Measurements from ENCODE around the gene LIMS2.

Gene LIMS2

DNA sequence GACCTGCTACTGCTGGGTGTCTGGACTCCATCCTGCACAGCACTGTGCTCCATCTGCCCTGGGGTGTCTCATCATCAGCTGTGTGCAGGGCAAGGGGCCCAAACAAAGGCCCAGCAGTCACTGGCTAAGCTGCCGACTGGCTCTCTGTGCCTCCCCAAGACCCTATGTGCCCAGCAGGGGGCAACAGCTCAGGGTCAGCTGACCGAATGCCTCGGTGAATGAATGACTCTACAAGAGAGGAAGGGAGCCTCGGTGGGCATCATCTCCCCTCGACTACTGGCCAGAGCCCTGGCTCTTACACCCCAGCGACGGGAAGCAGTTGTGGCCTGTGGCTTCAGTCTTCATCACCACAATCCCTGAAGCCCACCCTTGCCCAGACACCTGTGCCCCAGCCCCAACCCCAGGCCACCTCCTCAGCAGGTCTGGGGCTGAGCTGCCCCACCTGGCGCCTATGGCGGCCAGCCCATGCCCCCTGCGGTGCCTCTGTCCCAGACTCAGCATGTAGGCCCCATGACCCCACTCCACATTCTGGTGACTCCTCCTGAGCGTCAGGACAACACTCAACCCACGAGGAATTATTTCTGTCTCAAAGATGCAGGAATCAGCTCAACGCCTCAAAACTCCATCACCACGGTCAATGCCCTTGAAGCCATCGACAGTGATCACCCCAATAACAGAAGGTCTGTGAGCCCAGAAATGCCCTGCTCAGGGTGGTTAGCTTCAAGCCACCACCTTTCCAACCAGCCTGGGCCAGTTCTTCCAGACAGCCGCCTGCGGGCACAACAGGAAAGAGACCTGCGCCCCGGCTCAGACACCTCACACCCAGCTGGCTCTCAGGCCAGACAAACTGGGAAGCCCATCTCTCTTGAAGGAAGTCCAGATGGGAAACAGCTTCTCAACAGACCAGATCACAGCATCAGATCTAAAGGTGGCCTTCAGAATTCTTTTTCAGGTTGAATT, 31.0 kb downstream of the LIMS2 start:
- no peak for DNase-seq

DNA sequence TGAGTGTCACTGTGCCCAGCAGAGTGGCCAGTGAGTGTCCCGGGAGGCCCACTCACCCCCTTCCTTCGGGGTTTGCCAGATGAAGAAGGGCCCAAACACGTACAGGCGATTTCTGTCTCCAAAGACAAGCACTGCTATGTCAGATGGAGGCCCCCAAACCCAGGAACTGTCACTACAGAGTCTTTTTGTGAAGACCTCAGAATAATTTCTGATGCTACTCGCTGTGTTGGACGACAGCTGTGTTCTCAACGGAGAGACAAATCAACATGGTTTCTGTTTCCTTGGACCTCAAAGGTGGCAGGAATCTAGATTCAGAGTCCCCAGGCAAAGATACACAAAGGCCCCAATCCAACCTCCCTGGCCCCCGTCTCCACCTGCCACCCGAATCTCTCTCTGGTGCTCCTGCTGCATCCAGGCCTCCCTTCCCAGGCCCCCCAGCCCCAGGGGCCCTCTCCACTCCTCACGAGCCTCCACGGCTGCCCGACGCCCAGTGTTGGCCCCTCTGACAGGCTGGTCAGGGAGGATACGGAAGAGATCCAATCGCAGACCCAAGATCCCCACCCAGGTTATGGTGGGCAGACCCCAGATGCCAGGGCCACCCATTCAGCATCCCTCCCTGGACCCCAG, 31.8 kb downstream of the LIMS2 start:
- no peak for DNase-seq

DNA sequence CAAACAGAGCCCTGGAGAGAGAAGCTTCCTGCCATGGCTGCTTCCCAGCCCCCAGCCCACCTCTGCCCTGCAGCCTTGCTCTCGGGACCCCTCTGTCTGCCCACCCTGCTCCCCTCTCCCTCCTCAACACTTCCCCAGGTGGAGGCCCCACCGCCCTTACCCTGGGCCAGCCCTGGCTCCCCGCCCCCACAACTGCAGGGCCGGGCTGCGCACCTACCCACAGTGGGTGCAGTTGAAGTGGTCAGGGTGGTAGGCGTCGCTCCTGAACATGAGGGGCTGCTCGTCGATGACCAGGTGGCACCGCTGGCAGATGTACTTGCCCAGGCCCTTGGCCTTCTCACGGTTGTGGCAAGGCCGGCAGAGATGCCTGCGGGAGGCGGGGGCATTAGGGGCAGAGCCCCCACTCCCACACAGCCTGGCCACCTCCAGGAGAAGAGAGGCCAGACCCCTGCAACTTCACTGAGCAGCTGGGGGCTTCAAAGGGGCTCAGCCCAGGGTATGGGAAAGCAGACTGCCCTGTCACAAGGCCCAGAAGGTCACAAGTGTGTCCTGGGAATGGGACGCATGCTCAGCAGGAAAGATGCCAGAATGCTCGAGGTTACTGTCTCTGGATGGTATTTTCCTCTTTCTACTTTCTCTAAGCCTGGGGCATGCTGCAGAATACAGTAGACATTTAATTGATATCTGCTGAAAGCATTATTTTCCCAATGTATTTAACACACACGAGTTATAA, 32.5 kb downstream of the LIMS2 start:
- DNase-seq, result no peak

DNA sequence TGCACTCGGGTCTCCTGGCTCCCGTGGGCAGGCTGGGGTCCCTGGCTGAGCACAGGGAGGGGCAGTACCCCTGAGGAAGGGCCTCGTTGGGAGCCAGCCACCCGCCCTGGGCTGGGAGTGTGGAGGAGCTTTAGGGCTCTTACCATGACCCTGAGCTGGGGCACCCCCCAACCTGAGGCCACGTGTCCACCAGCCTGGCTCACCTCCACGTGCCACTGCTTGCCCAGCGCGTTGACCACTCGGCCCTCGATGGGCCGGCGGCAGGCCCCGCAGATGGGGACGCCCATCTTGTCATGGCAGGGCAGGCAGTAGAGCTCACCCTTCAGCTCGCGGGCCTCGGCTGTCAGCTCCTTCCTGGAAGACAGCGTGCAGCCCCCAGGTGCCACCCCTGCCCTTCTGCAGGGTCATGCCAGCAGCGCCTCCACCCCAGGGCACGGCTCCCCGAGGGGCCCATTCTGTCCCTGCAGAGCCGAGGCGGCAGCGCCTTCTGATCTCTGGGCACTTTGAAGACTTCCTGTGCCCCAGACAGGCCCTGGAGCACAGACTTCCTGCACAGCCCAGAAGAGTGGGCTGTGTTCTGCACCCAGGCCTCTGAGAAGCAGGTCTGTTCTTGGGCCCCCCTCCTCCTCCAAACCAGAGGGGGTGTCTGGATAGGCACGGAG, 33.4 kb downstream of the LIMS2 start:
- DNase-seq, result no peak

DNA sequence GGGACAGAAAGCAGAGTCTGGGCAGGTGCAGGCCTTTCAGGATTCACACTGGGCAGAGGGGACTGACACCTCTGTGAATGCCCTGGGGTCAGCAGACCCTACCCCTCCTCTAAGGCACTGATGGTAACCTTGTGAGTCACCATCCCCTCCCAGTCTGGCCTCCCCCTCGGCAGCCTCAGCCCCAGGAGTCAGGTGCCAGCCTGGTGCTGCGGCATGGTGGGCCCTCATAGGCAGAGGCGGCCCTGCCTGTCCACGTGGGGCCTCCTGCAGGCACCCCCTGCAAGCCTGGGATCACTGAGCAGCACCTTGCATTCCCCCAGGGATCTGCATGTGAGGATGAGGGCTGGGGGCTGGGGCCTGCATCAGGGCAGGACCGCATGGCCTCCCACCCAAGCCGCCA, 34.2 kb downstream of the LIMS2 start:
- no peak for DNase-seq

DNA sequence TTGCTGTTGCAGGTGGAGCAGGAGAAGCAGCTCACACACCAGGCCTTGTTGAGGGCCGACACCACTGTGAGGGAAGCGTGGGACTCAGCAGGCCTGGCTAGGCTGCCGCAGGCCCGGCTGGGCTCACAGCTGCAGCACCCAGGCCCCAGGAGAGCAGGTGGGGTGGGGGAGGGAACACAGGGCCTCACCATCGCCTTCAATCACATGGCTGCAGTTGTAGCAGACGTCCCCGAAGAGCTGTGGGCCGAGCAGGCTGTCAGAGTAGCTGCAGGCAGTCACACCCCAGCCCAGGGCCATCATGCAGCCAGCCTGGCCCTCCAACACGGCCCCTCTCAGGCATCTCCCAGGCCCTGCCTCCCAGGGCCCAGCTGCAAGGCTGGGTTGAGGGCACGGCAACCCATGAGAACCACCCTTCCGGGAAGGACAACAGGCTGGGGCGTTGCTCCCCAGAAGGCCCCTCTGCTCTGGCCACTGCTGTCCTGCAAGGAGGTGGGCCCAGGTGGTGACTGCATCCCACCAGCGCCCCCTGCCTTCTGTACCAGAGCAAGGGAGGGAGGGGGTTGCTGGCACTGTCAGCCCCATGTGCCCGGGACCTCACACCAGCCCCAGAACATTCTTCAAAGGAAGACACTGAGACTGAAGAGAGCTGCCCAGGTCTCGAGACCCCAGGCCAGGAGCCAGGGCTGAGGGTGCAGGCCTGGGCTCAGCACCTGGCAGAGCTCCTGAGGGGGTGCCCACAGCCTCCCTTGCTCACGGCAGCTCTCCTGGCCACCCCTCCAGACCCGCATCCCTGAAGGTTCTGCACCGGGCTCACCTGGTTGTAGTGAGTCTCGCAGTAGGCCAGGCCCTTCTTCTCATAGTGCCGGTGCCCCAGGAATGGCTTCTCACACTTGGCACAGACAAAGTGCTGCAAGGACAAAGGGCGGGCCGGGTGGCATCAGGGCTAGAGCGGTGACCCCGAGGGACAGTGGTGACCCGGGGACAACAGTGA, 35.0 kb downstream of the LIMS2 start:
- no peak for DNase-seq

DNA sequence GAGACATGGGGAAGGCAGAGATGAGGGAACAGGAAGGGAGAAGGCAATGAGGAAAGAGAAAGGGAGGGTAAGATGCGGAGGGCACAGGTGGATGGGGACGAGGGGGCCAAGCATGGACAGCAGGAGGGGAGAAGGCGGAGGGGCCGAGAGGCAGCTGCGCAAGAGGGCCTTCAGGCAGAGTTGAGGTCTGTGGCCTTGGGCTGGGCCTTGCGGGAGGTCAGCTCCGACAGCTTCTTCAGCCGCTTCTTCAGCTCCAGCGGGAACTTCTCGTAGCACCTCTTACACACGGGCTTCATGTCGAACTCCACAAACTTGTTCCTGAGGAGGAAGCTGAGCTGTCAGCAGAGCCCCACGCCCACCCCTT, 36.2 kb downstream of the LIMS2 start:
- no peak for DNase-seq

DNA sequence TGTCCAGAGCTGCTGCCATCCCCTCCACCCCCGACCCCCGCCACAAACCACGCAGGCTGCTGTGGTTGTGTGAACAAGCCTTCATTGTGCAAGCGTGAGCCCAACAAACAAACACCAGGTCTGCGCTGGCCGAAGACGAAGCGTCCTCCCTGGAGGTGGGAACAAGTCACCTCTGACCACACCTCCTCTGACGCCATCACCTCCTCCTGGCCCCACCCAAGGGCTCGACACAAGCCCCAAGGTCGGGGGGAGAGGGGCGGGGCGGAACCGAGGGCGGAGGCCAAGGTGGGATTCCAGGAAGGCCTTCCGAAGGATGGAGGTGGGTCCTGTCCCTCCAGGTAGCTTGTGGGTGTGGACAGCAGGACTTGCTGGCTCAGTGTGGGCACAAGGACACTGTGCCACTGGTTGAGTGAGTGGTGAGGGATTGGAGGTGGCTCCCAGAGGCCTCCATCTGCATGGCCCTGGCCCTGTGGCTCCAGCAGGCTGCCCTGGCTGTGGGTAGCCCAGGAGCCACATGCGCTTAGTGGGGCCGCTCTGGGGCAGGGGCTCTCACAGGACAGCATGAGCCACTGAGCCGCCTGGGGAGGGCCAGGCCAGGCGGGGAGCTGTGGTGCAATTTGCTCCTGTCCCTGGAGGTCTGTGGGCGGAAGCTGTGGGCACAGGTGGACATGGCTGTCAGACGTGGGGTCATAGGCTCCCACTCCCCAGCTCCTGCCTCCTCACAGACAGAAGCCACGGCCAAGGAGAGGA, 36.8 kb downstream of the LIMS2 start:
- no peak for DNase-seq

DNA sequence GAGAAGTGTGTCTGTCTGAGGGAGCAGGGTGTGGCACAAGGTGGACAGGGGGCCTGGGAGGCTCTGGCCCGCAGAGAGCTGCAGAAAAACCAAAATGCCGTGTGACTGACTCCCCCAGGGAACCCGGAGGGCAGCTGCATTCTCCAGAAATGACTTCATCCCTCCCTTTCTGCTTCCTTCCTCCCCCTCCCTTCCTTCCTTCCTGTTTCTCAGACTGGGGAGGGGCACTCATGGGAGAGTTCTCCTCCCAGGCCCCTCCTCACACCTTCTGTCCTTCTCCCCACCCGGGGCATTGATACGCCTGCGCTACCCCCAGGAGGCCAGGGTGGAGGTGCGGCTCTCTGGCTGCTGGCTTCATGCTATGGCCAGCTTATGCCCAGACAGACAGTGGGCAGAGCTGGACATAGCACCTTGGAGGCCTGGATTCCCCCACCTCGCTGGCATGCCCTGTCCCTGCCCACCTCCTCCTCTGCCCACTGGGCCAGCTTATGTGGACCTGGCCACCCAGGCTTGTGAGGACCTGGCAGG, 37.5 kb downstream of the LIMS2 start:
- no peak for DNase-seq

DNA sequence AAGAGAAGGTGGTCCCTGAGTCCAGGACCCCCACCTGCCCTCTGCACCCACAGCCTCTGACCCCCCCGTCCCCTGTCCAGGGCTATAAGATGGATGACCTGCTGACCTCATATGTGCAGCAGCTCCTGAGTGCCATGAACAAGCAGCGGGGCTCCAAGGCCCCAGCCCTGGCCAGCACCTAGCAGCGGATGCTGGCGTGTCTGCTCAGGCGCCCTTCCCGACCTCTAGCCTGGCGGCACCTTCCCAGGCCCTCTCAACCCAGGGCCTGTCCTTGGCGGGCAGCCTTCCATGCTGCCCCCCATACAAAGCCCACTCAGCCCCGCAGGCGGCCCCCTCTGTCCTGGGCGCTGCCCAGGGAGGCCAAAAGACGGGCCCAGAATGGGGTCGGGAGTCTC, 38.1 kb downstream of the LIMS2 start:
- DNase-seq, result no peak

DNA sequence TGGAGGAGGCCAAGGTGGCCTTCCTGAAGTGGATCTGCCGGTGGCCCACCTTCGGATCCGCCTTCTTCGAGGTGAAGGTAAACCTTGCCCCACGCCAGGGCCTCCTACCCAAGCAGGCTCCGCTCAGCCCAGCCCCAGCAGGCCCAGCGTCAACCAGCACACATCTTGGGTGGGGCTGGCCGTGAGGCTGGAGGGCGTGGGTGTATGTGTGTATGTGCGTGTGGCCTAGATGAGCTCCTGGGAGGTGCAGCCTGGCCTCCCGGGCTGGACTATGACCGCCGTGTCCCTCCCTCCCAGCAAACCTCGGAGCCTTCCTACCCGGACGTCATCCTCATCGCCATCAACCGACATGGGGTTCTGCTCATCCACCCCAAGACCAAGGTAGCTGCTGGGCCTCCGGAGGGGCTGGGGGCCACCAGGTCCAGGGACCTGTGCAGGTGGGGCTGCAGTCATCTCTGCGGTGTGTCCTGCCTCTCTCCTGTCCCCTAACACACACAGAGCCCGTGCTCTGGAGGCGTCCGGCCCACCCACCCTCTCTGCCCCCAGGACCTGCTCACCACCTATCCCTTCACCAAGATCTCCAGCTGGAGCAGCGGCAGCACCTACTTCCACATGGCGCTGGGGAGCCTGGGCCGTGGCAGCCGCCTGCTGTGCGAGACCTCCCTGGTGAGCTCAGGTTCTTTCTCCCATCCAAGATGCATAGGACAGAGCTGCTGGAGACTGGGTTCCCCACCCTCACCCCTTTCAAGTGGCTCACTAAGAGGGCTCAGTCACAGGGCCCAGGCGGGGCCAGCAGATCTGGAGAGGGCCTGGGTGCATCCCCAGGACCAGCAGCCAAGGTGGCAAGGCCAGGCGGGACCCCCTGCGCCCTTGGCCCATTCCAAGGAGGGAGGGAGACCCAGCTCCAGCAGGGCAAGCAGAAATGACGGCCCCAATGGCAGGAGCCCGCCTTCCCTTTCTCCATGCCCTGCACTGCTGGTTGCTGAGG, 38.8 kb downstream of the LIMS2 start:
- no peak for DNase-seq

DNA sequence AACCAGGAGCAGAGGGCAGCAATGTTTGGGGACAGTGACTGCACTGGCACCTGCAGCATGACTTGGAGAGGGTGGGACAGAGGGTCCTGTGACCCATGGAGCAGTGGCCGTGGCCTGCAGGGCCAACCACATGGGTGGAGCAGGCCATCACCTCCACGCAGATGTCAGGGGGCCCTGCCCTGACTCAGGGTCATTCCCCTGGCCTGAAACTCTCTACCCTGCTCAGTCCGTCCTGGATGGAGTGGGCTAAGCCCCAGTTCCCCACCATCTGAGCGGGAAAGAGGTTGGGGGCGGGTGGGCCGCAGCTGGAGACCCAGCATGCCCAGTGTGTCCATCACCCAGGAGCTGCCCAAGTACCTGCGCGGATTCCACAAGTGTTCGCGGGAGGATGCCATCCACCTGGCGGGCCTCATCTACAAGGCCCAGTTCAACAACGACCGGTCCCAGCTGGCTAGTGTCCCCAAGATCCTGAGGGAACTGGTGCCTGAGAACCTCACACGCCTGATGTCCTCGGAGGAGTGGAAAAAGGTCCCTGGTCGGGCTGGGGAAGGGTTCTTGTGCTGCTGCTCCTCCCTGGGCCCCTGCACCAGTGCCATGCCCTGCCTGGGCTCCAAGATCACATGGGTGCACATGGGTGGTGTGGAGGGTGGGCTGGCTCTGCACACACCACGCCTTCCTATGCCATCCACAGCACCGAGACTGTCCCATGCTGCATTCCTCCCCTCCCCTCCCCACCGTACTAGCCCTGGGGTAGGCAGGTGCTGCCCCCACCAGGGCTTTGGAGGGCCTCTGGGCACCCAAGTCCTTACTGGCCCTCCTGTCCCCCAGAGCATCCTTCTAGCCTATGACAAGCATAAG, 39.7 kb downstream of the LIMS2 start:
- no peak for DNase-seq

DNA sequence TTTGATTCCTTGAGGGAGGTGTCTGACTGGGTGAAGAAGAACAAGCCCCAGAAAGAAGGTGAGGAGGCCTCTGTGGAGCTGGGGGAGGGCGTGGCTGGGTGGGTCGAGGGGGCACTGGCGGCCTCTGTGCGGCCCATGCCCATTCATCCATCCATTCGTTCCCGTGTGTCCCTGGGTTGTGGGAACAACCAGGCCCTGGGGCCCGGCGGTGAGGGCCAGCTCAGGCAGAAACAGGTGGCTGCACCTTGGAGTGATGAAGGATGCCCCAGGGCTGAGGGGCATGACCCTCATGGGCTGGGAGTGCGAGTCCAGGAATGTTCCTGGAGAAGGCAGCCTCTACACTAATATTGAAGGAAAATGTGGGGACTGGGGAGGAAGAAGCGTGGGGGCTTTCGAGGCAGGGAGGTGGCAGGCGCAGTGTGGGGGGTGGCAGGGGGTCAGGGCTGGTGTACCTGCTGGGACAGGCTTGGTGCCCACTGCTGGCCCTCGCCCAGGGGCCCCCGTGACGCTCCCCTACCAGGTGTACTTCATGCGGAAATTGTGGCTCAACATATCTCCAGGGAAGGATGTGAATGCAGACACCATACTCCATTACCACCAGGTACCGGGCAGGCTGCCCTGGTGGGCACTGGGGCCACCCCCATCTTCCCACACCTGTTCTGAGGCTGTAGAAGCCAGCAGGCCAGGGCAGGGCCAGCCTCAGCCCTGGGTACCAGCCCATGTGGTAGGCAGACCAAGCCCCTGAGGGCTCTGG, 40.5 kb downstream of the LIMS2 start:
- DNase-seq, result no peak

DNA sequence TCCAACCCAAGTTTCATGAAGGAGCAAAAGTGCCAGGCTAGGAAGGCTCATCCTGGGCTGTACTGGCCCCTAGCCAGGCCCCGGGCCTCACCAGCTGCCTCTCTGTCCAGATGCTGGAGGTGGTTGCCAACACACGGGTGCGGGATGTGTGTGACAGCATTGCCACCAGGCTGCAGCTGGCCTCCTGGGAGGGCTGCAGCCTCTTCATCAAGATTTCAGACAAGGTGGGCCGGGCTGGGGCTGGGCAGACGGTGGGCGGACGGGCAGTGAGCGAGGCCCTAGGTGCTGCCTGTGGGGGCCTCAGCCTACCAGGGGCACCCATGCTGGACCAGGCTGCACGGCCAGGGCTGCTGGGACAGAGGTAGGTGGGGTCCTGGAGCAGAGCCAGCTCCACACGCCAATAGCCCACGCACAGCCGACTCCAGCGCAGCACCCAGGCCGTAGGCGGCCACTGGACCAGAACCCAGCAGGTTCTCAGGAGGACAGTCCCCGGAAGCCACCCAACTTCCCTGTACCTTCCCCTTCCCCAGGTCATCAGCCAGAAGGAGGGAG, 41.2 kb downstream of the LIMS2 start:
- DNase-seq, result peak; percentile 33

DNA sequence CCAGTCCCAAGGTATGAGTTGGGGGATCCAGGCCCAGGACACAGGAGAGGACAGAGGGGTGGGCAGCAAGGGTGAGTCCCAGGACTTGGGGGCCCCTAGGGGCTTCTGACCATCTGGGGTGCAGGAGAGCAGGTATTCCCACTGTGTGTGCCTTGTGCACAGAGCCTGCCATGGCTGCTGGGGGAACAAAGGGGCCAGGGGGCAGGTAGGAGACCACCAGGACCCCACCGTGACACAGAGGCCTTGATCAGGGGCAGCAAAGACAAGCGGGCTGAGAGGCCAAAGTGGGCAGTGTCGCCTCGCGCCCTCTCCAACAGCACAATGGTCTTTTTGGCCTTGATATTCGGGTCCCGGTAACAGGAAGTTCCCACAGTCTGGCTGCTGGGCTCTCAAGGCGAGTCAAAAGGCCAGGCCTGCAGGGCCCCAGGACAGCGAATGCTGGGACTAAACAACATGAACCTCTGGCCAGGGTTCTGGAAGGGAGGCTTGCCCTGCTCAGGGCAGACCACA, 41.7 kb downstream of the LIMS2 start:
- no peak for DNase-seq

DNA sequence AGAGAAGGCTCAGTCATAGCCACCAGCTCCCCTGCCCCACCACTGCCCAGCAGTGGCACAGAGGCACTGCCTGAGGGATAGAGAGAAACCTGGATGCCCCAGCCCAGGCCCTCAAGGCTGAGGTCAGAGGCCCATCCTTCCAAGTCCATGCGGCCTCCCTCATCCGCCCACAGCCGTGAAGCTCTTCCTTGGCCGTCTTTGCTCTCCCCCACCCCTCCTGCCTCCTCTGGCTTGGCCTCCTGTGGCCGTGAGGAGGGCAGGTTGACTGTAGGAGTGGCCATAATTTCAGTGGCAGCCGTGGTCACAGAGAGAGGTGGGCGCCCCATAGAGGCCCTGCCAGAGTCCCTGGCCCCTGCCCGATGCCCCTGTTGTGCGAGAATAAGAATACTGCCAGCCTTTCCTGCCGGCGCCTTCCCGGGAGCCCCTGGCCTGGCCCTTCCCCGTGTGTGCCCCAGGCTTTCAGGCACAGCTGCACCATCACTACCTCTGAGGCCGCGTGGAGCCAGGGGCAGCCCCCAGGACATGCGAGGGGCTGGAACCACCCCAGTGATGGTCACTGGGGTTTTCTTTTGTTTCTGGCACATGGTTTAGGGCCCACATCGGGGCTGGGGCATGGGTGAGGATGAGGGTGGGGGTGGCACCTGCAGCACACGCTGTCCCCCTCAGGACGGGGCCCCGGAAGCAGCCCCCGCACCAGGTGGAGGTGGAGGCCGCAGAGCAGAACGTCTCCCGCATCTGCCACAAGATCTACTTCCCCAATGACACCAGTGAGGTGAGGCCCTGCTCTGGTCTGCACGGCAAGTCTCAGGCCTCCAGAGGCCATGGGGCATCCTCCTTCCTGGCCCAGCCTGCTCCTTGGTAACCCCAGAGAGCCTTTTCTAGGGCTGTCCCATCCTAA, 42.5 kb downstream of the LIMS2 start:
- no peak for DNase-seq

Data from SHP77 treated with DMSO at 0.1 percent for 48 hours (cell line).